HCEC 1CT (cell line): ENCODE results near the gene OBSCN.

ENCODE experiments used
- DNase-seq: peaks from one replicate; pipeline ENCODE4 v3.0.0-alpha.2; 2017

OBSCN gene

GRCh38 chr1:228293393-228293792 lies 85.5 kb downstream of the OBSCN start:
- DNase-seq: no peak

GRCh38 chr1:228293816-228294500 lies 86.1 kb downstream of the OBSCN start:
- no peak for DNase-seq

GRCh38 chr1:228294717-228295116 lies 86.9 kb downstream of the OBSCN start:
- no peak for DNase-seq

- no peak for DNase-seq
Observed at GRCh38 chr1:228295201-228295600, 87.4 kb downstream of the OBSCN start.

- no peak for DNase-seq
Observed at GRCh38 chr1:228295981-228296380, 88.1 kb downstream of the OBSCN start.

GRCh38 chr1:228297242-228297641 lies 89.4 kb downstream of the OBSCN start:
- DNase-seq: no peak

- DNase-seq: no peak
Observed at GRCh38 chr1:228297822-228298221, 90.0 kb downstream of the OBSCN start.

GRCh38 chr1:228298471-228298870 lies 90.6 kb downstream of the OBSCN start:
- DNase-seq: no peak

GRCh38 chr1:228299211-228299610 lies 91.4 kb downstream of the OBSCN start:
- no peak for DNase-seq

GRCh38 chr1:228299901-228300300 lies 92.1 kb downstream of the OBSCN start:
- DNase-seq: no peak

- no peak for DNase-seq
Observed at GRCh38 chr1:228302086-228302485, 94.2 kb downstream of the OBSCN start.

- DNase-seq: no peak
Observed at GRCh38 chr1:228303596-228303995, 95.8 kb downstream of the OBSCN start.

- no peak for DNase-seq
Observed at GRCh38 chr1:228304225-228304624, 96.4 kb downstream of the OBSCN start.

- no peak for DNase-seq
Observed at GRCh38 chr1:228304766-228305395, 97.0 kb downstream of the OBSCN start.

GRCh38 chr1:228305721-228306152 lies 97.9 kb downstream of the OBSCN start:
- DNase-seq: no peak

GRCh38 chr1:228306275-228307217 lies 98.7 kb downstream of the OBSCN start:
- no peak for DNase-seq

- DNase-seq: no peak
Observed at GRCh38 chr1:228307218-228308023, 99.6 kb downstream of the OBSCN start.

GRCh38 chr1:228308085-228308601 lies 100.3 kb downstream of the OBSCN start:
- DNase-seq: no peak

GRCh38 chr1:228308628-228309325 lies 100.9 kb downstream of the OBSCN start:
- DNase-seq: no peak

- DNase-seq: no peak
Observed at GRCh38 chr1:228309326-228310067, 101.7 kb downstream of the OBSCN start.

GRCh38 chr1:228310162-228310792 lies 102.4 kb downstream of the OBSCN start:
- no peak for DNase-seq
